HepG2 (cell line): ENCODE measurements around the gene ST3GAL2. TPM values are rescaled to one million over a fixed set of nuclear protein-coding genes. Genes with fewer than 3 reads are reported as not detected.

ENCODE experiments used
- ATF1 ChIP-seq: IDR thresholded peaks from 2 replicates; pipeline ENCODE4 v1.6.1; 2016; ENCODE audit warnings: mild to moderate bottlenecking, control low read depth
- BRCA1 ChIP-seq: sonication (generic); formaldehyde crosslinking; IDR thresholded peaks from 2 replicates; pipeline ENCODE4 v1.4.0; 2020; ENCODE audit warnings: missing genetic modification reagents
- CBFB ChIP-seq: sonication (generic); formaldehyde crosslinking; IDR thresholded peaks from 2 replicates; pipeline ENCODE4 v1.4.0; 2020; ENCODE audit warnings: missing genetic modification reagents
- CCAR2 ChIP-seq: fragments of 200-400 bp; formaldehyde crosslinking; optimal IDR thresholded peaks from 2 replicates; pipeline ENCODE3; 2018; ENCODE audit warnings: low read depth, mild to moderate bottlenecking, low read length, moderate library complexity
- DNMT3B ChIP-seq: conservative IDR thresholded peaks from 2 replicates; pipeline ENCODE4 v1.6.1; 2016; ENCODE audit warnings: missing biosample characterization, control low read depth
- GATA4 ChIP-seq: sonication (generic); IDR thresholded peaks from 2 replicates; pipeline ENCODE4 v1.6.1; 2016; ENCODE audit warnings: antibody characterized with exemption, low read depth, borderline replicate concordance
- GATAD2A ChIP-seq: IDR thresholded peaks from 2 replicates; pipeline ENCODE4 v1.6.1; 2016
- HHEX ChIP-seq: IDR thresholded peaks from 2 replicates; pipeline ENCODE4 v1.6.1; 2016; ENCODE audit warnings: control low read depth
- KDM5A ChIP-seq: fragments of 200-600 bp; sonication (generic); IDR thresholded peaks from 2 replicates; pipeline ENCODE4 v1.7.0; 2018; ENCODE audit warnings: antibody characterized with exemption, mild to moderate bottlenecking, low read length, borderline replicate concordance
- MTF2 ChIP-seq: sonication (generic); formaldehyde crosslinking; IDR thresholded peaks from 2 replicates; pipeline ENCODE4 v1.5.0; 2020; ENCODE audit warnings: missing genetic modification reagents, borderline replicate concordance
- NCOA1 ChIP-seq: sonication (generic); formaldehyde crosslinking; IDR thresholded peaks from 2 replicates; pipeline ENCODE4 v1.9.0; 2021; ENCODE audit warnings: missing genetic modification reagents
- NR3C1 ChIP-seq: sonication (generic); formaldehyde crosslinking; IDR thresholded peaks from 2 replicates; pipeline ENCODE4 v1.4.0; 2020; ENCODE audit warnings: missing genetic modification reagents
- PTBP1 ChIP-seq: fragments of 200-400 bp; formaldehyde crosslinking; IDR thresholded peaks from 2 replicates; pipeline ENCODE4 v1.6.1; 2018; ENCODE audit warnings: low read length, low read depth; ENCODE audit not compliant: poor library complexity, severe bottlenecking
- TBX2 ChIP-seq: sonication (generic); formaldehyde crosslinking; IDR thresholded peaks from 2 replicates; pipeline ENCODE4 v1.5.0; 2020; ENCODE audit warnings: missing genetic modification reagents, mild to moderate bottlenecking, borderline replicate concordance
- ZFP62 ChIP-seq: sonication (generic); formaldehyde crosslinking; IDR thresholded peaks from 2 replicates; pipeline ENCODE4 v1.4.0; 2020; ENCODE audit warnings: missing genetic modification reagents
- ZNF331 ChIP-seq: sonication (generic); formaldehyde crosslinking; IDR thresholded peaks from 2 replicates; pipeline ENCODE4 v1.4.0; 2020; ENCODE audit warnings: missing genetic modification reagents
- ZNF367 ChIP-seq: sonication (generic); formaldehyde crosslinking; IDR thresholded peaks from 2 replicates; pipeline ENCODE4 v1.4.0; 2020; ENCODE audit warnings: missing genetic modification reagents, borderline replicate concordance
- ZNF564 ChIP-seq: sonication (generic); formaldehyde crosslinking; IDR thresholded peaks from 2 replicates; pipeline ENCODE4 v1.8.1; 2023; ENCODE audit warnings: mild to moderate bottlenecking, missing genetic modification reagents
- ZNF7 ChIP-seq: IDR thresholded peaks from 2 replicates; pipeline ENCODE4 v1.6.1; 2016; ENCODE audit warnings: missing biosample characterization, missing genetic modification reagents
- ZSCAN25 ChIP-seq: sonication (generic); formaldehyde crosslinking; IDR thresholded peaks from 2 replicates; pipeline ENCODE4 v1.8.0; 2022; ENCODE audit warnings: mild to moderate bottlenecking, missing genetic modification reagents
- ZUFSP ChIP-seq: sonication (generic); formaldehyde crosslinking; IDR thresholded peaks from 2 replicates; pipeline ENCODE4 v1.9.0; 2021; ENCODE audit warnings: missing genetic modification reagents, mild to moderate bottlenecking, borderline replicate concordance
- polyA plus RNA-seq, 8 experiments: library from polyadenylated mRNA; depleted of rRNA in 3 of 8; stranded (reverse) in 7 of 8; unstranded in 1 of 8; fragments of >200 nt; fragmentation: Illumina TruSeq in 4 of 8; extraction: Trizol in 4 of 8; gene quantifications; 2 replicates each; pipeline versions ENCODE4 v1.2.1 to v1.2.3, GENCODE V29; 2011 to 2016; ENCODE audit warnings: low read depth in 4 of 8, missing spikeins in 1 of 8, mixed read lengths in 1 of 8; ENCODE audit not compliant: insufficient read depth in 1 of 8
- total RNA-seq, 5 experiments: library from RNA; depleted of rRNA; stranded (reverse); fragments of >200 nt; fragmentation: Illumina TruSeq; extraction: Trizol; gene quantifications; 2 replicates each; pipeline ENCODE4 v1.2.3, GENCODE V29; 2016; ENCODE audit warnings: low read depth in 1 of 5
- TF ChIP-seq, protein P1 (sequence below): sonication (generic); formaldehyde crosslinking; IDR thresholded peaks from 2 replicates; pipeline ENCODE4 v1.4.0; 2020; ENCODE audit warnings: missing genetic modification reagents, borderline replicate concordance
- TF ChIP-seq, protein P2 (sequence below): sonication (generic); formaldehyde crosslinking; IDR thresholded peaks from 2 replicates; pipeline ENCODE4 v1.4.0; 2020; ENCODE audit warnings: missing genetic modification reagents
- TF ChIP-seq, protein P3 (sequence below): sonication (generic); formaldehyde crosslinking; conservative IDR thresholded peaks from 2 replicates; pipeline ENCODE4 v1.4.0; 2020; ENCODE audit warnings: missing genetic modification reagents

Gene ST3GAL2
- total and polyA plus RNA-seq, 2 of the 13 experiments (the other 11 are each of a cell fraction or from before 2014, with no cell fraction given) = 16.3 to 24.9 TPM

DNA sequence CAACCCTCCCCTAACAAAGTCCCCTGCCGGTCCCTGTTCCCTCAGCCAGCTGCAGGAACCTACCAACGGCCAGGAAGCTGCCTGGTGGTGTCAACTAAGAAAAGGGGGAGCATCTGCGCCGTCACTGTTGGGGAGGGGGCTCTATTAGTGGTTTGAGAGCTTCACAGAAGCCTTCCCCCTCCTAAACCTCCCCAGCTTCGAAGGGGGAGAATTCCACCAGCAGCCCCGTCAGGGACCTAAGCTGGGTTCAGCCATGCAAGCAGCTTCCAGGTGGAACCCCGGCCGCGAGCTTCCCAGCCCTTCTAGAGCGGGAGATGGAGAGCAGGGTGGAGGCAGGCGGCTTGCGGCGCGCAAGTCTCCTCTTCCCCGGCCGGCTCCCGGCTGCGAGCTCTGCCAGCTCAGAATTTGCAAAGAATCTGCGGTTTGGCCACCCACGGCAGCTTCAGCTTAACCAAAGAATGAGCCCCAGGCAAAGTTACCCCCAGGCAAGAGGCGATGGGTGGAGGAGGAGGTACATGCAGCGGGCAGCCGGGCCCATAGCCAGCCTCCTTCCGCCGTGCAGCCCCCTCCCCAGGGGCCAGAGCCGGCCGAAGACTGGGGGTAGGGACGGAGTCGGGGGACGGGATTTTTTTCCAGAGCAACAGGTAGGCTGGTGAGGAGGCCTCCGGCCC is 58.5 kb downstream of the ST3GAL2 start (continued):
- no peak for TF ChIP-seq TBX2 (CRISPR knock-in tag)
- no peak for TF ChIP-seq ATF1 (CRISPR knock-in tag)
- TF ChIP-seq NCOA1 (CRISPR knock-in tag) = no peak
- TF ChIP-seq, protein P1, sequence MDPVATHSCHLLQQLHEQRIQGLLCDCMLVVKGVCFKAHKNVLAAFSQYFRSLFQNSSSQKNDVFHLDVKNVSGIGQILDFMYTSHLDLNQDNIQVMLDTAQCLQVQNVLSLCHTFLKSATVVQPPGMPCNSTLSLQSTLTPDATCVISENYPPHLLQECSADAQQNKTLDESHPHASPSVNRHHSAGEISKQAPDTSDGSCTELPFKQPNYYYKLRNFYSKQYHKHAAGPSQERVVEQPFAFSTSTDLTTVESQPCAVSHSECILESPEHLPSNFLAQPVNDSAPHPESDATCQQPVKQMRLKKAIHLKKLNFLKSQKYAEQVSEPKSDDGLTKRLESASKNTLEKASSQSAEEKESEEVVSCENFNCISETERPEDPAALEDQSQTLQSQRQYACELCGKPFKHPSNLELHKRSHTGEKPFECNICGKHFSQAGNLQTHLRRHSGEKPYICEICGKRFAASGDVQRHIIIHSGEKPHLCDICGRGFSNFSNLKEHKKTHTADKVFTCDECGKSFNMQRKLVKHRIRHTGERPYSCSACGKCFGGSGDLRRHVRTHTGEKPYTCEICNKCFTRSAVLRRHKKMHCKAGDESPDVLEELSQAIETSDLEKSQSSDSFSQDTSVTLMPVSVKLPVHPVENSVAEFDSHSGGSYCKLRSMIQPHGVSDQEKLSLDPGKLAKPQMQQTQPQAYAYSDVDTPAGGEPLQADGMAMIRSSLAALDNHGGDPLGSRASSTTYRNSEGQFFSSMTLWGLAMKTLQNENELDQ (CRISPR knock-in tag) = no peak
- TF ChIP-seq GATA4 = no peak
- no peak for TF ChIP-seq NR3C1 (CRISPR knock-in tag)
- no peak for TF ChIP-seq DNMT3B (CRISPR knock-in tag)
- TF ChIP-seq CBFB = peak; percentile 9; the same call in 1 of the 2 replicates
- no peak for TF ChIP-seq ZNF7
- 0 out of 2 replicates have a peak, but pooled peaks have one; percentile 10 for TF ChIP-seq KDM5A
- TF ChIP-seq ZNF564 = 0 out of 2 replicates have a peak, but pooled peaks have one; percentile 12
- peak; percentile 16 for TF ChIP-seq ZSCAN25 (CRISPR knock-in tag)
- TF ChIP-seq ZFP62 (CRISPR knock-in tag) = no peak
- TF ChIP-seq BRCA1 (CRISPR knock-in tag) = no peak
- TF ChIP-seq CCAR2 = no peak
- no peak; the same call in 1 of the 2 replicates for TF ChIP-seq ZNF331 (CRISPR knock-in tag)
- TF ChIP-seq, protein P2, sequence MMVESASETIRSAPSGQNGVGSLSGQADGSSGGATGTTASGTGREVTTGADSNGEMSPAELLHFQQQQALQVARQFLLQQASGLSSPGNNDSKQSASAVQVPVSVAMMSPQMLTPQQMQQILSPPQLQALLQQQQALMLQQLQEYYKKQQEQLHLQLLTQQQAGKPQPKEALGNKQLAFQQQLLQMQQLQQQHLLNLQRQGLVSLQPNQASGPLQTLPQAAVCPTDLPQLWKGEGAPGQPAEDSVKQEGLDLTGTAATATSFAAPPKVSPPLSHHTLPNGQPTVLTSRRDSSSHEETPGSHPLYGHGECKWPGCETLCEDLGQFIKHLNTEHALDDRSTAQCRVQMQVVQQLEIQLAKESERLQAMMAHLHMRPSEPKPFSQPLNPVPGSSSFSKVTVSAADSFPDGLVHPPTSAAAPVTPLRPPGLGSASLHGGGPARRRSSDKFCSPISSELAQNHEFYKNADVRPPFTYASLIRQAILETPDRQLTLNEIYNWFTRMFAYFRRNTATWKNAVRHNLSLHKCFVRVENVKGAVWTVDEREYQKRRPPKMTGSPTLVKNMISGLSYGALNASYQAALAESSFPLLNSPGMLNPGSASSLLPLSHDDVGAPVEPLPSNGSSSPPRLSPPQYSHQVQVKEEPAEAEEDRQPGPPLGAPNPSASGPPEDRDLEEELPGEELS (CRISPR knock-in tag) = no peak
- no peak for TF ChIP-seq MTF2 (CRISPR knock-in tag)
- no peak for TF ChIP-seq HHEX (CRISPR knock-in tag)
- TF ChIP-seq PTBP1 = no peak
- no peak for TF ChIP-seq ZUFSP (CRISPR knock-in tag)
- TF ChIP-seq GATAD2A (CRISPR knock-in tag) = no peak
- TF ChIP-seq, protein P3, sequence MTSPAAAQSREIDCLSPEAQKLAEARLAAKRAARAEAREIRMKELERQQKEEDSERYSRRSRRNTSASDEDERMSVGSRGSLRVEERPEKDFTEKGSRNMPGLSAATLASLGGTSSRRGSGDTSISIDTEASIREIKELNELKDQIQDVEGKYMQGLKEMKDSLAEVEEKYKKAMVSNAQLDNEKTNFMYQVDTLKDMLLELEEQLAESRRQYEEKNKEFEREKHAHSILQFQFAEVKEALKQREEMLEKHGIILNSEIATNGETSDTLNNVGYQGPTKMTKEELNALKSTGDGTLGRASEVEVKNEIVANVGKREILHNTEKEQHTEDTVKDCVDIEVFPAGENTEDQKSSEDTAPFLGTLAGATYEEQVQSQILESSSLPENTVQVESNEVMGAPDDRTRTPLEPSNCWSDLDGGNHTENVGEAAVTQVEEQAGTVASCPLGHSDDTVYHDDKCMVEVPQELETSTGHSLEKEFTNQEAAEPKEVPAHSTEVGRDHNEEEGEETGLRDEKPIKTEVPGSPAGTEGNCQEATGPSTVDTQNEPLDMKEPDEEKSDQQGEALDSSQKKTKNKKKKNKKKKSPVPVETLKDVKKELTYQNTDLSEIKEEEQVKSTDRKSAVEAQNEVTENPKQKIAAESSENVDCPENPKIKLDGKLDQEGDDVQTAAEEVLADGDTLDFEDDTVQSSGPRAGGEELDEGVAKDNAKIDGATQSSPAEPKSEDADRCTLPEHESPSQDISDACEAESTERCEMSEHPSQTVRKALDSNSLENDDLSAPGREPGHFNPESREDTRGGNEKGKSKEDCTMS (CRISPR knock-in tag) = no peak
- 0 out of 2 replicates have a peak, but pooled peaks have one; percentile 9 for TF ChIP-seq ZNF367 (CRISPR knock-in tag)
